HUDEP-2 (cell line): ENCODE measurements around the gene ZSWIM7.
A peak's percentile ranks its signal among the peaks of the same experiment; 100 is the strongest.
"Not testable (repeated sequence)": the region's sequence is repeated elsewhere in the genome, so short reads cannot be mapped to it uniquely, and the experiment has no call there.

Experiments
- DNase-seq, 76 experiments: peaks; one replicate each; lab custom pipeline; 2025; ENCODE audit not compliant: unreplicated experiment in 76 of 76; lab: John Stamatoyannopoulos, UW

The ZSWIM7 gene

DNA sequence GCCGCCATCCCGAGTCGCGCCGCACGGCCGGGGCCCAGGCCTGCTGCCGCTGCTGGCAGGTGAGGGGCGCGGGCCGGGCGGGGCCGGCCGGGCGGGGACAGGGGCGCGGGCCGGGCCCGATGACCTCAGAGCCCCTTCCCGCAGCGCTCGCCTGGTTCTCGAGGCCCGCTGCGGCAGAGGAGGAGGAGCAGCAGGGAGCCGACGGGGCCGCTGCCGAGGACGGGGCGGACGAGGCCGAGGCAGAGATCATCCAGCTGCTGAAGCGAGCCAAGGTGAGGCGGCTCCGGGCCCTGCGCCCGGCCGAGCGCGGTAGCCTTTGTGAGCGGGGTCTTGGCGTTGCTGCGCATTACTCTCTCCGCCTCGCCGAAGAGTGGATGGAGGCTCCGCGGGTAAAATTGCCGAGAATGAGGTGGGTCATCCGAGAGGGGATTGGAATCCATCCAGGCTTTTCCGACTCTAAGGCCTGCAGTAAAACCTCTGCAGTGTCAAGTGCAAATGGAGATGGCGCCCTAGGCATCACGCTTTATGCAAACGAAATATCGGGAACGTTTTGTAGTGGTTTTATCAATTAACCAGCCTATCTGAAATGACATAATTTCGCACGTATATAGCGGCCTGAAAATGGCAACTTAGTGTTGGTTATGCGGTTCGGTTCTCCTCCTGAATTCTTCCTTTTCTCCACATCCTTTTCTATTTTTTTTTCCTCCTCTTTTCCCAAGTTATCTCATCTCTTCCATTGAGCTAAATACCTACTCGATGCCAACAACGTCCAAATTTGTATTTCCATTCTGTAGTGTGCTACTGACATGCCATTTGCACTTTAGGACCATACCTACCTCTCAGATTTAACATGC is 697 bp upstream of the ZSWIM7 start:
- peak in 14 of 76 experiments; percentile 9 to 43 (median 19) for DNase-seq

- no peak for DNase-seq
These were observed 1.4 kb downstream of the ZSWIM7 start for GRCh38 chr17:15998031-15998562.

DNA sequence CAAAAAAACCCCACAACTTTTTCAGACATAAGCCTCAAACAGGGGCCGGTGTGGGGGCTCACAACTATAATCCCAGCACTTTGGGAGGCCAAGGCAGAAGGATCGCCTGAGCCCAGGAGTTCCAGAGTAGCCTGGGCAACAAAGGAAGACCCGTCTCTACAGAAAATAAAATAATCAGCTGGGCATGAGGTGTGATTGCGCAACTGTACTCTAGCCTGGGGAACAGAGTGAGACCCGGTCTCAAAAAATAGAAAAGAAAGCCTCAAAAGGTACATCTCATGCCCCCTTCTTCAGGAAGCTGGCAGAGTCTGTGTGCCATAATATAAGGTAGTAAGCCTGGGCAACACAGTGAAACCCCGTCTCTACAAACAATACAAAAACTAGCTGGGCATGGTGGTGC is 3.2 kb downstream of the ZSWIM7 start:
- DNase-seq = no peak

DNA sequence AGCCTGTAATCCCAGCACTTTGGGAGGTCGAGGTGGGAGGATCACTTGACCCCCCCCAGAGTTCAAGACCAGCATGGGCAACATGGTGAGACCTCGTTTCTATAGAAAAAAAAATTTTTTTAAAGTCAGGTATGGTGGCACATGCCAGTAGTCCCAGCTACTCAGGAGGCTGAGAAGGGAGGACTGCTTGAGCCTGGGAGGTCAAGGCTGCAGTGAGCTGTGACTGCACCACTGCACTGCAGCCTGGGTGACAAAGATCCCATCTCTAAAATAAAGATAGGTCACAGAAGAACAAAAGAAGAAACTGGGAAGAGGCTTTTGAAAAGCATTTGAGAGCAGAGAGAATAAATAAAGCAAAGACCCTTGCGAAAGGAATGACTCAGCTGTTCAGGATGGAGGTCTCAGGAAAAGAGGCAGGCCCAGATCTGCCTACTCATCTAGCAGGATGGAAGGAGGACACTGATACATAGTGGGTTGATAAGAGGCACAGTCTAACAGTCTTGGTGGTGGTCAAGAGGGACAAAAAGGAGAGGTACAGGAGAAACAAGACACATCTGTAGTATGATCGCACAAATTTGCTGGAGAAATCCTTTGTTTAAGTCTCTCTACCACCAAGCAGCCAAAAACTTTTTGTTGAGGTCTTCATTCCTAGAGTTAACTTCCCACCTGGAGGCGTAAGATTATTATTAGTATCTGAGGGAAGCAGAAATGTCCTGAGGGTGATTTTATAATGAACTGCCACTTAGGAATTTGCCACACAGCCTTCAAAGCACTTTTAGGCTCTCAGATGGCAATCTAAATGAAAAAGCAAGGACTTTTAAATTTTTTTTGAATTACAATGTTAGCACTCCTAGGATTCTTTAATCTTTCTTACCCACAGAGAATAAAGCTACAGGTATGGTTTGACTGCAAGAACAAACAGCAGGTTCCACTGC is 17.6 kb downstream of the ZSWIM7 start:
- DNase-seq = peak in 1 of 76 experiments; percentile 17

DNA sequence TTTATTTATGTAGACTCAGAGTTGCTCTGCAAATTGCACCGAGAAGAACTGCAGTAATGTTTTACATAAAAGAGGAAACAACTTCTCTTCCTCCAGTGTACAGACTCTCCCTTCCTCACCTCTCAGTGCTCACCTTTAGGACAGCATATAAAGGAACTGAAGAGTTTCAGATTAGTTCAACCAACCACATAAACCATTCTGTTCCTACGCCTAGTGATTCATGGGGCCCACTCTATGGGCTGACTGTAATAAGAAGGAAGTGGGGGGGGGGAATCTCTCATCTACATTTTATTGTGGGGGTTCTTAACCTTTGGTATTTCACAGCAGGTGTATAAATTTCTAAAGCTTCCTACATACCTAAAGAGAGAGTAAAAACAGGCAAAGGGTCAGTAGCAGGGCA is 18.3 kb downstream of the ZSWIM7 start:
- no peak for DNase-seq

DNA sequence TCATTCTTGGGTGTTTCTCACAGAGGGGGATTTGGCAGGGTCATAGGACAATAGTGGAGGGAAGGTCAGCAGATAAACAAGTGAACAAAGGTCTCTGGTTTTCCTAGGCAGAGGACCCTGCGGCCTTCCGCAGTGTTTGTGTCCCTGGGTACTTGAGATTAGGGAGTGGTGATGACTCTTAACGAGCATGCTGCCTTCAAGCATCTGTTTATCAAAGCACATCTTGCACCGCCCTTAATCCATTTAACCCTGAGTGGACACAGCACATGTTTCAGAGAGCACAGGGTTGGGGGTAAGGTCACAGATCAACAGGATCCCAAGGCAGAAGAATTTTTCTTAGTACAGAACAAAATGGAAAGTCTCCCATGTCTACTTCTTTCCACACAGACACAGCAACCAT is 20.5 kb downstream of the ZSWIM7 start:
- DNase-seq = not testable (repeated sequence)

DNA sequence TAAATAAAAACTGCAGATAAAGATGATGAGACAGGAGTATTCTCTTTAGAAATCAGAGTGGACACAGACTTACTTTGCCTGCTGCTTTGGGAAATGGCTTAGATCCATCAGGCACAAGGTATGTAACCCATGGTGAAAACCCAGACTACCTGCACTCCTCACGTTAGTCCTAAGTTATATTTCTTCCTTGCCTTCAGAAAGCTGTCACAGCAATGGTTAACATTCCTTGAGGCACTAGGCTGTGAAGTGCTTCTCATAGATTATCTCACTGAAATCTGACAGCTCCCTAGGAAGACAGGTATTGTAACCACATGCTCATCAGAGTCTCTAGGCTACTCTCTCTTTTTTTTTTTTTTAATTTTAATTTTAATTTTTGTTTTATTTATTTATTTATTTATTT is 20.9 kb downstream of the ZSWIM7 start:
- DNase-seq = peak in 1 of 76 experiments; percentile 8

DNA sequence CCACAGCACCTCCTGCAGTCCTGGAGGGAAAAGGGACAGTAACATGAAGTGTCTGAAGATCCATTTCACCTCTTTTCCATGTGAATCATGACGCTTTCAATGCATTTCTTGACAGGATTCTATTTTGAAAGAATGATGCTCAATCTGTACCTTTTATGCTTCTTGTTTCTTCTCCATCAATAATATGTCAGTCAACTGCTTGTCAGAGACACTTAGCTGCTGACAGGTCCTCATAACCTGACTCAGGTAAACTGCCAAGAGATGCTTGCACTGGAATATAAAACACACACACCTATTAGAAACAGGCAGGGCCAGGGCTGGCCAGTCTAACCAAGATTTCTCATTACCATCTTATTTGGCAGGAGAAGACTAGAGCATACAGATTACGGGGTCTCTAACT is 21.6 kb downstream of the ZSWIM7 start:
- no peak for DNase-seq

DNA sequence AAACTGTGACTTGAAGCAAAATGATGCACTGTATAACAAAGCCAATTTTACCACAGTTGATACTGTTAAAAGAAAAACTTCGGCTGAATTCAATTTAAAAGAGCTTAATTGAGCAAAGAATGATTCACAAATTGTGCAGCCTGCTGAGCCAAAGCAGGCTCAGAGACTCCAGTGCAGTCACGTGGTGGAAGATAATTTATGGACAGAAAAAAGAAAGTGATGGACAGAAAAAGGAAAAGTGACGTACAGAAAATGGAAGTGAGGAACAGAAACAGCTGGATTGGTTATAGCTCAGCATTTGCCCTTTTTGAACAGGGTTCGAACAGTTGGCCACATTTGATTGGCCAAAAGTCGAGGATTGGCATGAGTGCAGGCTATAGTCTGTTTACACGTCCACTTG is 25.7 kb downstream of the ZSWIM7 start:
- no peak for DNase-seq

DNA sequence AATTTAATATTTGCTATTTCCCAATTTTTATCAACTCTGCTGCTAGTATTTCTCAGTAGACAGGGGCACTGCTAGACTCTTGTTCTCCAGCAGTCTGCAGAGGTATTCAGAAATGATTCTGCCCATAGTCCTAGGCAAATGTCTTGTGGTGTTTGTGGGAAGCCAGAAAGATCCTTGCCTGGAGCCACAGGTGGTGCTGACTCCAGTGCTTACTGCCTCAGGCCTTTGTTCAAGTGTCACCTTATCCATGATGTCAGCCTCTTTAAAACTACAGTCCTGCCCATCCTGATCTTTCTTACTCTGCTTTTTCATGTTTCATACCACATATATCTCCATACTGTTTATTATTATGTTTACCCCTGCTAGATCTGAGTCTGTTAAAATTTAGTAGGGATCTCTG is 26.5 kb downstream of the ZSWIM7 start:
- no peak for DNase-seq

DNA sequence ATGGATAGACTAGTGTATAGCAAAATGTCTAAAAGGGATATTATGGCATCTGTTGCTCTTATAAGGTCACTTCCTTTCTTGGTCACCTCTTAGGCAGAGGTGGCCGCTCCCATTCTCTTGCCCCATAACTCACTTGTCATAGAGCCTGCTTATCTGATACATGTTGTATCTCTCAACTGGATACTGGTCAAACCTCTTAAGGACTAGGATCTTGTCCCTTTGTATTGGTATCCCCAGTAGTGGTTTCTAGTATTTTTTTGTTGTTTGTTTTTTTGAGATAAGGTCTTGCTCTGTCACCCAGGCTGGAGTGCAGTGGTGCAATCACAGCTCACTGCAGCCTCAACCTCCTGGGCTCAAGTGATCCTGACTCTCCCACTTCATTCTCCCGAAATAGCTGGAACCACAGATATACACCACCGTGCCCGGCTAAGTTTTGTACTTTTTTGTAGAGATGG is 27.0 kb downstream of the ZSWIM7 start:
- DNase-seq = peak in 13 of 76 experiments; percentile 7 to 48 (median 19)

DNA sequence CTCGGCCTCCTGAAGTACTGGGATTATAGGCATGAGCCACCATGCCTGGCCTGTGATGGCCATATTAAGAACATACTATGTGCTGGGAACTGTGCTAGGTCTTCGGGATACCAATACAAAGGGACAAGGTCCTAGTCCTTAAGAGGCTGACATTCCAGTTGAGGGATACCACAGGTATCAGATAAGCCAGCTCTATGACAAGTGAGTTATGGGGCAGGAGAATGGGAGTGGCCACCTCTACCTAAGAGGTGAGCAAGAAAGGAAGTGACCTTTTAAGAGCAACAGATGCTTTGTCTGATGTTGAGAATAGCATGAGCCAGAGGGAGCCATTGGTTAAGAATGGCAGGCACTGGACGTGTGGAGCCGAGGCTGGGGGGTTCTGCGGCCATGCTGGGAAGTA is 27.6 kb downstream of the ZSWIM7 start:
- no peak for DNase-seq

DNA sequence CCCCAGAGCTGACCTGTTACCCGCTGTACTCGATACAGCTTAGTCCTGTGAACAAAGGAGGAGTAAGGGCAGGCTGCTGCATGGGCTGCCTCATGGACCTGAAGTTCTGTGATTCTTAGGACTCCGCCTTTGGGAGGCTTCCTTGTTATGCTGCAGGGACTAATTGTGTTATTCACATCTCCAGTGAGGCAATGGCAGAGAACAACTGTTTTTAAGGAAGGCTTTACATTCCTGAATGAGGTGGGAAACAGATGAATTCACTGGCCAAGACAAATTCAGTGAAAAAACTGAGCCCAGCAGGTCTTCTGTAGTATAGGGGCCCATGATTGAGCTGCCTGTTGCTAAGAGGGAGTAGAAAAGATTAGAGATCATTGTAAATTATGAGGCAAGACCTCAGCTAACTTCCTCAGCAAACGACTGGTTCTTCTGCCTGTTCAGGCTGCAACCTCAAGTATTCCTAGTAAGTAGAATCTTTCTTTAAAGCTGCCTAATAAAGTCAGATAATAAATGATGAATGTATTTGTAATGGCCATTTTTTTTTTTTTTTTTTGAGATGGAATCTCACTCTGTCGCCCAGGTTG is 28.3 kb downstream of the ZSWIM7 start:
- no peak for DNase-seq

- DNase-seq = peak in 2 of 76 experiments; percentile 5 to 29
These were observed 29.0 kb downstream of the ZSWIM7 start for GRCh38 chr17:15970500-15970899.

DNA sequence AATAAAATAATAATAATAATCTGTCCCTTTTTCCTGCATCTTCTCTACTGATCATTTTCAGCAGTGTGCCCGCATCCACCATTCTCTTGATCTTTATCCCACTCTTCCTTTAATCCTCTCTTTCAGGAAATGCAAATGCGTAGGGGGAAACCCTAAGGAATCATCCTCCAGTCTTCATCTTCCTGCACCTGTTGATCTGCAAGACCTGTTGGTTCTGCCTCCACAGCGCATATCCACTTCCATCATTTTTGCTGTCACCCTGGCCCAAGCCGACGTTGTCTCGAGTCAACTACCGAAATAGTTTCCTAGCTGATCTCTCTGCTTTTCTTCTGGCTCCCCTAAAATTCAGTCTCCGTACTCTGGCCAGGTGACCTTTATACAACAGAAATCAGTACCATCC is 30.0 kb downstream of the ZSWIM7 start:
- DNase-seq = no peak

DNA sequence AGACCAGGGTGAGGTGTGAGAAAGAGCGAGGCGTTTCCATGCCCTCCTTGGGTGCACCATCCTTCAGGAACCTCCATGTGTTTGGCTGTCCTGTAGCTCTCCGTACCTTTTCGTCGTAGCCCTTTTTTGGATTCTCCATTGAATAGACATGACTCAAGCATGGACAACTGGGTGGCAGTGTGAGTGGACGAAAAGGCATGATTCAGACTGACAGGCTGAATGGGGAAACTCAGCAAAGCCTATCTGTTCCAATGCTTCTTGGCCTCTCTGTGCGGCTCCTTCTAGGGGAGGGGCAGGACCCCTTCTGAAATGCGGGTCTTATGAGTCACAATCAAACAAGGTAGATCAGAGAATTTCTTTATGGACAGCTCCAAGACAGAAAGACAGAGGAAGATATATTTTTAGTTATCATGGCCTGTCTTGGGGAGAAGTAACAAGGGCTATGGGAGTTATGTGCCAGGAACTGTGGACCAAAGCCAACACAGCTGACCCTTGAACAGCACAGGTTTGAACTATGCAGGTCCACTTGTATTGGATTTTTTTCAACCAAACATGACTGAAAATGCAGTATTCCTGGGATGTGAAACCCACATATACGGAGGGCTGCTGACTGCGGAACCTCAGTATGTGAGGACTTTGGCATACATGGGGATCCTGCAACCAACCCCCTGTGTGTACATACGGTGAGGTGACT is 31.7 kb downstream of the ZSWIM7 start:
- no peak for DNase-seq

- DNase-seq = peak in 2 of 76 experiments; percentile 15 to 22
These were observed 32.6 kb downstream of the ZSWIM7 start for GRCh38 chr17:15966879-15967248.

DNA sequence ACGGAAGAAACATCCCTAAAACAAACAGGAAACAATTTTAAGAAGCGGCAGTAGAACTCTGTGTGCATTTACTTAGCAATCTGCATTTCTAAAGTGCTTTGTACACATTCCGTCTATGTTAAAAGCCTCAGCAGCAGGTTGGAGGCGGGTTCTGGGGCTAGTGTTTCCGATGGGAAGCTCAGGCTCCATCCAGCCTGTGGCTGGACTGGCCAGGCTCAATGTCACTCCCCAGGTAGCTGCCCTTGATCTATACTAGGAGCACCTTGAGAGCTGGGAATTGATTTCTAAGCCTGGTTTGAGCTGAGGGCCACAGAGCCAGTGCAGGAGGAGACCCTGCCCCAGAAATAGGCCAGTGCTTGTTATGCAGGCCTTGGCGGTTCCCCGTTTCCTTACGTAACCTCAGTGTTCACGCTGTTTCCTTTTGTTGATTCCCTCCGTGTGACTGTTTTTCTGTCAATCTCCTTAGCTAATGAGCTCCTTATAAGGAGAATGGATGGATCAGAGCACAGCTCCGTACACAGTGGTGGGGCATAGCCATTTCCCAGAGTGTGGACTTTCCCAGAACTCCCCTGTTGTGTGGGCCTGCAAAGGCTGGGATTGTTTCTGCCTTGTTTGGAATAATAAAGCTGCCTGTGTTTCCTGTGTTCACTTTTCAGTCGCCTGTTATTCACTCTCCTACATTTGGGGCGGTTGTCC is 33.2 kb downstream of the ZSWIM7 start:
- no peak for DNase-seq

DNA sequence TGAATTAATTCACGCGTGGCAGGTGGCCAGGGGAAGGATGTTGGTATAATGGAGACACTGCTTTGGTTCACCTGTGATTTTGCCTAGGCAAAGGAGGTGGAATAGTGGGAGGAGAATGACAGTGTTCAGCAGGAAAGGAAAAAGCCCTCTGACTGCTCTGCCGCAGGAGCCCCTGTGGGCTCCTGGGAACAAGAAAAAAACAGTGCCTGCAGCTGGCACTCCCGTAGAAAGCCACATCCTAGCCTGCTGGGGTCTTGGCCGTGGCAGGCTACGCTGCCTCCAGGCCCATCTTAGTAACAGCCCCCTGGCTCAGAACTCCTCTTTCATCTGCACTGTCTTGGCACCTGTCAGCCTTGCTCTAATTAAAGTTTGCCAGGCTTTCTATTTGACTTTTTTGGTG is 34.0 kb downstream of the ZSWIM7 start:
- peak in 1 of 76 experiments; percentile 11 for DNase-seq

DNA sequence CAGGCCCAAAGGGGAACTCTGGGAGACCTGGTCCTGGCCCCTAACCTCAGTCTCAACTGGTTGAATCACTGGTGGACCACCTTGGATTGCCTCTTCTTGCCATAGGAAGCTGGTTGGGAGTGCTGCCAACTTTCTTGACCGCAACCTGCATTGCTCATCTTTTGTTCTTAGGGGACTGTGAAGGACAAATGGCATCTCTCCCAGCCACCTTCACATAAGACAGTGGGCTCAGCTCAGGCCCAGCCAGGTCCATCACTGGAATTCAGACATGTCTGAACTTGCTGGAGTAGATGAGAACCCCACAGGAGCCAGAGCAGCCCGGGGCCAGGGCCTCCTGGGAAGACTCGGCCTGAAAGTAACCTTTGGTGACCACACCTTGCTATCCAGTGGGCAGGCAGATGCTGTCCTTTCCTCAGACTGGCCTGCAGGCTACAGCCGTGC is 35.8 kb downstream of the ZSWIM7 start:
- DNase-seq = peak in 41 of 76 experiments; percentile 5 to 57 (median 31)
